Mesothelial cell of epicardium (in vitro differentiated cells): ENCODE measurements around the gene ZNF385D. TPM values are rescaled to one million over a fixed set of nuclear protein-coding genes. Genes with fewer than 3 reads are reported as not detected.

Experiments
- DNase-seq, 2 experiments: peaks; one replicate each; pipeline ENCODE4 v3.0.0; 2021; ENCODE audit warnings: low spot score in 2 of 2; ENCODE audit not compliant: unreplicated experiment in 2 of 2
- H3K27ac Mint-ChIP-seq: 2 replicates; pipeline ENCODE4 v1.8.0; 2021; ENCODE audit warnings: mixed read lengths
- H3K27me3 Mint-ChIP-seq: 2 replicates; pipeline ENCODE4 v1.8.0; 2021; ENCODE audit warnings: low read depth, mixed read lengths
- H3K36me3 Mint-ChIP-seq: 2 replicates; pipeline ENCODE4 v1.8.0; 2021; ENCODE audit warnings: mixed read lengths
- H3K4me1 Mint-ChIP-seq: 2 replicates; pipeline ENCODE4 v1.8.0; 2021; ENCODE audit warnings: mixed read lengths
- H3K4me3 Mint-ChIP-seq: 2 replicates; pipeline ENCODE4 v1.8.0; 2021; ENCODE audit warnings: mild to moderate bottlenecking, moderate library complexity, mixed read lengths
- H3K9me3 Mint-ChIP-seq: 2 replicates; pipeline ENCODE4 v1.8.0; 2021; ENCODE audit warnings: mixed read lengths
- CTCF ChIP-seq: fragments of 200-600 bp; sonication (generic); IDR thresholded peaks from one replicate; pipeline ENCODE4 v1.5.0; 2021; ENCODE audit warnings: antibody characterized with exemption; ENCODE audit not compliant: unreplicated experiment
- total RNA-seq: library from RNA; stranded (reverse); gene quantifications from 3 replicates; pipeline ENCODE4 v1.2.1, GENCODE V29; 2021

The ZNF385D gene
- total RNA-seq, 1 donor from 2014 or later: 3.7 TPM

GRCh38 chr3:21462141-21462540 is 288.9 kb downstream of the ZNF385D start:
- no peaks in the 10 kb centered on the region for H3K27me3 Mint-ChIP-seq
- peaks cover 6% of the 10 kb centered on the region for H3K9me3 Mint-ChIP-seq
- no peak overlapping the region for H3K27ac Mint-ChIP-seq
- H3K36me3 Mint-ChIP-seq: no peaks in the 10 kb centered on the region
- no peak overlapping the region for H3K4me3 Mint-ChIP-seq
- DNase-seq: no peak
- H3K4me1 Mint-ChIP-seq: peaks cover 6% of the 10 kb centered on the region
- TF ChIP-seq CTCF: no peak

- peaks cover 24% of the 10 kb centered on the region for H3K9me3 Mint-ChIP-seq
- no peaks in the 10 kb centered on the region for H3K27me3 Mint-ChIP-seq
- H3K4me1 Mint-ChIP-seq: no peaks in the 10 kb centered on the region
- H3K36me3 Mint-ChIP-seq: no peaks in the 10 kb centered on the region
- no peak overlapping the region for H3K4me3 Mint-ChIP-seq
- no peak for TF ChIP-seq CTCF
- no peak for DNase-seq
- H3K27ac Mint-ChIP-seq: no peak overlapping the region
These were observed 293.9 kb downstream of the ZNF385D start for GRCh38 chr3:21457084-21457483.

GRCh38 chr3:21449738-21450137 is 301.3 kb downstream of the ZNF385D start:
- H3K4me1 Mint-ChIP-seq: peaks cover 23% of the 10 kb centered on the region
- peaks cover 13% of the 10 kb centered on the region for H3K9me3 Mint-ChIP-seq
- H3K27me3 Mint-ChIP-seq: no peaks in the 10 kb centered on the region
- H3K27ac Mint-ChIP-seq: no peak overlapping the region
- no peak overlapping the region for H3K4me3 Mint-ChIP-seq
- DNase-seq: no peak
- no peak for TF ChIP-seq CTCF
- no peaks in the 10 kb centered on the region for H3K36me3 Mint-ChIP-seq

GRCh38 chr3:21447476-21448151 is 303.4 kb downstream of the ZNF385D start:
- no peak for TF ChIP-seq CTCF
- no peak for DNase-seq
- Mint-ChIP-seq H3K4me1 (peaks cover 23% of the 10 kb centered on the region), H3K27ac (peak overlapping the region; percentile 52), H3K36me3 (no peaks in the 10 kb centered on the region), H3K27me3 (no peaks in the 10 kb centered on the region), H3K9me3 (peaks cover under 1% of the 10 kb centered on the region), H3K4me3 (no peak overlapping the region)

- H3K4me3 Mint-ChIP-seq: no peak overlapping the region
- no peaks in the 10 kb centered on the region for H3K36me3 Mint-ChIP-seq
- TF ChIP-seq CTCF: no peak
- no peaks in the 10 kb centered on the region for H3K27me3 Mint-ChIP-seq
- H3K9me3 Mint-ChIP-seq: no peaks in the 10 kb centered on the region
- peak overlapping the region; percentile 64 for H3K27ac Mint-ChIP-seq
- DNase-seq: no peak
- H3K4me1 Mint-ChIP-seq: peaks cover 23% of the 10 kb centered on the region
These were observed 304.0 kb downstream of the ZNF385D start for GRCh38 chr3:21446945-21447475.
